Colonic mucosa (tissue), 4 donors: ENCODE data around the gene SEMA3D. TPM values are rescaled to one million over a fixed set of nuclear protein-coding genes. Genes with fewer than 3 reads are reported as not detected.

Experiments
- DNase-seq: peaks from one replicate; pipeline ENCODE4 v3.0.0-alpha.2; 2020
- H3K27ac ChIP-seq: fragments of 200-600 bp; one replicate; pipeline ENCODE4 v1.8.0; 2021
- H3K27me3 ChIP-seq: fragments of 200-600 bp; one replicate; pipeline ENCODE4 v1.8.0; 2021
- H3K36me3 ChIP-seq: fragments of 200-600 bp; one replicate; pipeline ENCODE4 v1.8.0; 2021
- H3K4me1 ChIP-seq: fragments of 200-600 bp; one replicate; pipeline ENCODE4 v1.8.0; 2021; ENCODE audit warnings: mild to moderate bottlenecking
- H3K4me3 ChIP-seq: fragments of 200-600 bp; one replicate; pipeline ENCODE4 v1.8.0; 2021
- H3K9ac ChIP-seq, 2 donors: one replicate each; pipeline ENCODE4 v1.7.0; 2013; ENCODE audit warnings: control low read depth in 2 of 2, low read depth in 2 of 2, low read length in 2 of 2
- H3K9me3 ChIP-seq: fragments of 200-600 bp; one replicate; pipeline ENCODE4 v1.8.0; 2021
- intact Hi-C: fragments of 100-400 bp; cut with DNase I; formaldehyde crosslinking; loops from one replicate; pipeline ENCODE4 v1.14.1; 2022
- total RNA-seq, 2 donors: library from RNA; stranded (reverse); fragmentation: NEBNext Ultra II Directional in 1 of 2; extraction: Animal tissue kit (Norgen Biotek cat#: 25700) in 1 of 2; gene quantifications; one replicate each; pipeline ENCODE4 v1.2.1, GENCODE V29; 2021
- TF ChIP-seq, protein P1 (sequence below): fragments of 200-600 bp; IDR thresholded peaks from one replicate; pipeline ENCODE4 v1.8.0; 2022; ENCODE audit warnings: antibody characterized with exemption, mild to moderate bottlenecking
- donor health status: healthy.
- donor health status: DM: no; HTN: no; CAD: no.
- donor health status: DM: no; HTN: no; CAD: no.

Gene SEMA3D
- total RNA-seq, 2 donors from 2014 or later, result 0.86 to 2.6 TPM

DNA sequence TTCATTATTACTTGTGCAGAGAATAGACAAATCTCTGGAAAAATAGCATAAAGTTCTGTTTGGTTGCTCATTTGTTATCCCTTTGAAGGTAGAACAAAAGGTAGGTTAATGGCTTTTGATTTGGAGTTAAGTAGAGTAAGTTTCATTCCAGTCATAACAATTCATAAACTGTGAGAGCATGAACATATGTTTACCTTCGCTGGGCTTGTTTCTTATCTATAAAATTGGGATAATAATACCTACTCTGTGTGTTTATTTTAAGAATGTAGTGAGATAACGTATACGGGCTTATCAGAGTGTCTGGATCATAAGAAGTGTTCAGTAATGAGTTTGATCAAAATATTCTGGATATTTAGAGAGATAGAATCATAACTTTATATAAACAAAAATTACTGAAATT lies 155.4 kb downstream of the SEMA3D start:
- Histone ChIP-seq H3K27me3 (no peaks in the 10 kb centered on the region), H3K4me3 (no peak overlapping the region), H3K4me1 (no peaks in the 10 kb centered on the region), H3K9me3 (no peaks in the 10 kb centered on the region), H3K27ac (no peak overlapping the region), H3K9ac (no peak overlapping the region), H3K36me3 (no peaks in the 10 kb centered on the region)
- intact Hi-C loops, result no loop called here
- TF ChIP-seq, protein P1, sequence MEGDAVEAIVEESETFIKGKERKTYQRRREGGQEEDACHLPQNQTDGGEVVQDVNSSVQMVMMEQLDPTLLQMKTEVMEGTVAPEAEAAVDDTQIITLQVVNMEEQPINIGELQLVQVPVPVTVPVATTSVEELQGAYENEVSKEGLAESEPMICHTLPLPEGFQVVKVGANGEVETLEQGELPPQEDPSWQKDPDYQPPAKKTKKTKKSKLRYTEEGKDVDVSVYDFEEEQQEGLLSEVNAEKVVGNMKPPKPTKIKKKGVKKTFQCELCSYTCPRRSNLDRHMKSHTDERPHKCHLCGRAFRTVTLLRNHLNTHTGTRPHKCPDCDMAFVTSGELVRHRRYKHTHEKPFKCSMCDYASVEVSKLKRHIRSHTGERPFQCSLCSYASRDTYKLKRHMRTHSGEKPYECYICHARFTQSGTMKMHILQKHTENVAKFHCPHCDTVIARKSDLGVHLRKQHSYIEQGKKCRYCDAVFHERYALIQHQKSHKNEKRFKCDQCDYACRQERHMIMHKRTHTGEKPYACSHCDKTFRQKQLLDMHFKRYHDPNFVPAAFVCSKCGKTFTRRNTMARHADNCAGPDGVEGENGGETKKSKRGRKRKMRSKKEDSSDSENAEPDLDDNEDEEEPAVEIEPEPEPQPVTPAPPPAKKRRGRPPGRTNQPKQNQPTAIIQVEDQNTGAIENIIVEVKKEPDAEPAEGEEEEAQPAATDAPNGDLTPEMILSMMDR, result no peak
- DNase-seq, result no peak

GRCh38 chr7:85030893-85031292 lies 156.0 kb downstream of the SEMA3D start:
- H3K27ac ChIP-seq, result no peak overlapping the region
- no peak overlapping the region for H3K9ac ChIP-seq
- H3K4me1 ChIP-seq, result no peaks in the 10 kb centered on the region
- intact Hi-C loops, result no loop called here
- no peak overlapping the region for H3K4me3 ChIP-seq
- H3K27me3 ChIP-seq, result no peaks in the 10 kb centered on the region
- DNase-seq, result no peak
- H3K9me3 ChIP-seq, result no peaks in the 10 kb centered on the region
- TF ChIP-seq, protein P1, result peak; percentile 27
- no peaks in the 10 kb centered on the region for H3K36me3 ChIP-seq

DNA sequence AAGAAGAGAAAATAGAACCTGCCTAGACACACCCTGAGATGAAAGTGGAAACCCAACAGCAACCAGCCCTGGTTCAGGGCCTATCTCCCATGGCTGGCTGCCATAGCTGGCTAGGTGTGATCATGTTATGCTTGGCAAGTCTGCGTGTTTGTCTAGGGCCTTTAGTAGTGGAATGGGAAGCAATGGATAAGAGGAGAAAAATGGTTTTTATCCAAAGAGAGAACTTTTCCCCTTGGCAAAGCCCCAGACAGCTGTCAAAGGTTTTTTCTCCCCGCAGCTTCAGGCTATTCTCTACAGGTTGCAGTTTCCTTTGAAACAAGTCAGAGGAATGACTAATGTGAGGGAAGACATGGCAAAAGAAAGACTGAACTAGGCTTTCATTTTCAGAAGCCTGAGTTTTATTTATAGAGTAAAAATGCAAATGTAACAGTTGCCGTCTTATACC lies 161.5 kb downstream of the SEMA3D start:
- Histone ChIP-seq H3K27me3 (no peaks in the 10 kb centered on the region), H3K4me1 (no peaks in the 10 kb centered on the region), H3K9me3 (no peaks in the 10 kb centered on the region), H3K9ac (no peak overlapping the region), H3K4me3 (no peak overlapping the region), H3K36me3 (no peaks in the 10 kb centered on the region), H3K27ac (no peak overlapping the region)
- TF ChIP-seq, protein P1, result no peak
- intact Hi-C loops, result no loop called here
- peak; percentile 46 for DNase-seq

DNA sequence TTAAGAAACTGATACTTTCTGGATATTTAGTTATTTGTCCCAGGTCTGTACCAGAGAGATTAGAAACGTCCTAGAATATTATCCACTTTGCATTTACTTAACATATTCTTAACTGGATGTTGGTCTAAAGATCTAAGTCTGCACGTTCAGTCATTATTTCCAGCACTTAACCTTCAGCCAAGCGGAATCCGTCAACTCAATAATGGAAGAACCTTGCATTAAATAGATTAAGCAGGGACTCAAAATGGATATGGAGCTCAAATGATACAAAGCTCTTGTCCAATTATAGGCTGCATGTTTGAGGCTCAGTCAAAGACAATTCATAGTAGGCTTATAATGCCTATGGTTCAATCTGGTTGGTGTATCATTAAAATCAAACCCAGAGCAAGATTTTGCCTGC lies 162.9 kb downstream of the SEMA3D start:
- Histone ChIP-seq H3K4me3 (no peak overlapping the region), H3K36me3 (no peaks in the 10 kb centered on the region), H3K4me1 (no peaks in the 10 kb centered on the region), H3K27ac (no peak overlapping the region), H3K9ac (no peak overlapping the region), H3K9me3 (no peaks in the 10 kb centered on the region), H3K27me3 (no peaks in the 10 kb centered on the region)
- TF ChIP-seq, protein P1, result no peak
- DNase-seq, result no peak
- intact Hi-C loops, result loop anchor here (5.0 kb wide), 2 partner anchors 1047 to 1087 kb away; no protein-coding TSS in a partner anchor

- H3K4me1 ChIP-seq, result no peaks in the 10 kb centered on the region
- TF ChIP-seq, protein P1, result peak; percentile 42
- H3K36me3 ChIP-seq, result no peaks in the 10 kb centered on the region
- H3K9me3 ChIP-seq, result no peaks in the 10 kb centered on the region
- no peak overlapping the region for H3K9ac ChIP-seq
- no peaks in the 10 kb centered on the region for H3K27me3 ChIP-seq
- no peak overlapping the region for H3K27ac ChIP-seq
- intact Hi-C loops, result loop anchor here (5.0 kb wide), 2 partner anchors 1046 to 1086 kb away; no protein-coding TSS in a partner anchor
- peak; percentile 38 for DNase-seq
- no peak overlapping the region for H3K4me3 ChIP-seq
Observed at GRCh38 chr7:85023066-85023712, 163.7 kb downstream of the SEMA3D start.
